Heart left ventricle (tissue), 13 donors: ENCODE results near the gene LEUTX.

ENCODE experiments used
- CTCF ChIP-seq, 12 donors: fragments of 200-600 bp; sonication (generic) in 4 of 12; IDR thresholded peaks; one replicate each; pipeline versions ENCODE4 v1.5.0 to v1.8.0; 2018 to 2022; ENCODE audit warnings: antibody characterized with exemption in 12 of 12, mild to moderate bottlenecking in 5 of 12
- POLR2A ChIP-seq, 2 donors: fragments of 450-650 bp; IDR thresholded peaks; one replicate each; pipeline ENCODE4 v1.6.1; 2017; ENCODE audit warnings: antibody characterized with exemption in 2 of 2, mild to moderate bottlenecking in 2 of 2, moderate library complexity in 2 of 2
- donor health status: ischemic (EF 13 %, LVEDD 7.1; RV severe dilation, severe dysfunction).
- donor health status: DM: no; HTN: yes; CAD: no.
- donor health status: DM: no; HTN: no; CAD: no.
- donor health status: ischemic (EF 25% LVEDD 6.9; RV normal size, moderate dysfunction).
- donor health status: ischemic (EF 25% LVEDD 5.7; RV mildly dilated, moderate dysfunction).
- donor health status: ischemic (EF 35%, LVEDD 5.7; RV mildly dilated, moderate dysfunction).
- donor health status: nonischemic (EF 11% LVEDD 7.7; RV severe dilation, severe dysfunction).
- donor health status: DM: yes; HTN: yes; CAD: no.
- donor health status: PGD.
- donor health status: ischemic (EF 29% LVEDD 5.4; RV normal size, mild dysfunction).
- donor health status: nonischemic (EF 23%, LVEDD 6.1; RV moderate dilation, normal function).

GRCh38 chr19:39811064-39811463, 32.4 kb downstream of the LEUTX start:
- TF ChIP-seq CTCF (IDR thresholded peaks at IDR 0.05) (no peak), POLR2A (IDR thresholded peaks at IDR 0.05) (no peak)
